GM12891 (cell line): ENCODE results near the gene VMAC.

Experiments used
- POLR2A ChIP-seq: IDR thresholded peaks from 2 replicates; pipeline ENCODE4 v1.6.1; 2011; ENCODE audit warnings: low read depth, low read length, control low read depth
- TAF1 ChIP-seq: IDR thresholded peaks from 2 replicates; pipeline ENCODE4 v1.6.1; 2011; ENCODE audit warnings: low read depth, low read length, control low read depth

GRCh38 chr19:5929179-5929578 is 24.5 kb downstream of the VMAC start:
- TF ChIP-seq POLR2A (no peak), TAF1 (no peak)
